Psoas muscle (tissue), 8 donors: ENCODE data around the gene TNRC6A. TPM values are rescaled to one million over a fixed set of nuclear protein-coding genes. Genes with fewer than 3 reads are reported as not detected.

Experiments
- ATAC-seq, 4 donors: fragments of 200-7000 bp; cut with Tn5 transposase; one replicate each; pipeline ENCODE4 v1.9.1; 2020; ENCODE audit warnings: moderate library complexity in 3 of 4, mild to moderate bottlenecking in 2 of 4
- DNase-seq, 2 donors: peaks; one replicate each; pipeline ENCODE4 v3.0.0-alpha.2; 2020
- H3K27ac ChIP-seq: fragments of 200-600 bp; one replicate; pipeline ENCODE4 v1.8.0; 2022
- H3K27me3 ChIP-seq, 3 donors: fragments of 200-600 bp in 1 of 3; one replicate each; pipeline versions ENCODE4 v1.6.1 to v1.8.0; 2013 to 2022; ENCODE audit warnings: low read length in 2 of 3, mild to moderate bottlenecking in 2 of 3, moderate library complexity in 1 of 3; ENCODE audit not compliant: insufficient read depth in 3 of 3
- H3K36me3 ChIP-seq, 2 donors: fragments of 200-600 bp in 1 of 2; one replicate each; pipeline versions ENCODE4 v1.6.1 to v1.8.0; 2013 to 2022; ENCODE audit warnings: low read depth in 1 of 2, mild to moderate bottlenecking in 1 of 2, moderate library complexity in 1 of 2; ENCODE audit not compliant: insufficient read depth in 1 of 2
- H3K4me1 ChIP-seq: fragments of 200-600 bp; one replicate; pipeline ENCODE4 v1.8.0; 2022
- H3K4me3 ChIP-seq: fragments of 200-600 bp; one replicate; pipeline ENCODE4 v1.8.0; 2022; ENCODE audit warnings: mild to moderate bottlenecking
- H3K9me3 ChIP-seq: fragments of 200-600 bp; one replicate; pipeline ENCODE4 v1.8.0; 2022
- WGBS, 3 donors: extraction: QIAGEN DNeasy Blood & Tissue Kit; methylation state at CpG; one replicate each; pipeline versions ENCODE4 v1.1.6 to v1.1.7; 2013; 5-methylcytosine and 5-hydroxymethylcytosine counted together
- intact Hi-C, 2 donors: fragments of 100-400 bp; cut with DNase I; formaldehyde crosslinking; loops; one replicate each; pipeline versions ENCODE4 v1.11.0 to v1.14.2; 2022
- polyA plus RNA-seq, 3 donors: library from polyadenylated mRNA; stranded (reverse); fragments of 200-250 nt; gene quantifications; one replicate each; pipeline ENCODE4 v1.2.3, GENCODE V29; 2013
- total RNA-seq, 4 donors: library from RNA; stranded (reverse); fragmentation: NEBNext Ultra II Directional in 2 of 4; extraction: Animal tissue kit (Norgen Biotek cat#: 25700) in 2 of 4; gene quantifications; one replicate each; pipeline versions ENCODE4 v1.2.1 to v1.2.4, GENCODE V29; 2021 to 2023
- TF ChIP-seq, protein P1 (sequence below): fragments of 200-600 bp; IDR thresholded peaks from one replicate; pipeline ENCODE4 v1.8.0; 2022; ENCODE audit warnings: antibody characterized with exemption
- donor health status: healthy with polysubstance abuse.
- donor health status: DM: no; HTN: no; CAD: no; lungs with moderate emphysema.
- donor health status: Bipolar disorder and iron deficiency.
- donor health status: healthy.
- donor health status: DM: yes; HTN: yes; CAD: no.
- donor health status: DM: no; HTN: no; CAD: no.
- donor health status: DM: no; HTN: no; CAD: no.
- donor health status: DM: yes; HTN: yes; CAD: no.

Gene TNRC6A
- total and polyA plus RNA-seq, 7 donors, result 6.4 to 30.1 (median 20.9) TPM

DNA sequence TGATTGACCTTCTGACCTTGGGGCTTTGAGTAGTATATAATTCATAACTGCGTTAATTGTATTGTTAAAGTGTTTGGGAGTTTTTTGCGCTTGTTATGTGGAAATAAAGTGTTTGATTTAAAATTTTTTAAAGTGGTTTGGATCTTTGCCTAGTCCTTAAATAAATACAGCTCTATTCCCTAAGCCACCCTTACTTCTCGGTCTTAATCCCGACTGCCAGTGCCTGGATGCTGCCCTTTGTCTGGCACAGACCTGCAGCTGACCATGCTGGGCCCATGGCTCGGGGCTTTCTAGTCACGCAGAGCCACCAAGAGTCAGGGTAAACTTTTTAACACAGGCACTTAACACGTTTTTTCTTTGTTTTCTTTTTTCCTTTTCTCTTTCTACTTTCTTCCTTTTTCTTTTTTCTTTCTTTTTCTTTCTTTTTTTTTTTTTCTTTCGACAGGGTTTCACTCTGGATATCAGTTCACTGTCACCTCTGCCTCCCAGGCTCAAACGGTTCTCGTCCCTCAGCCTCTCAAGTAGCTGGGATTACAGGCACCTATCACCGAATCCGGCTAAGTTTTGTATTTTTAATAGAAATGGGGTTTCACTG, 96.7 kb downstream of the TNRC6A start:
- intact Hi-C loops, result no loop called here
- H3K4me3 ChIP-seq, result no peak overlapping the region
- ATAC-seq (no peak), DNase-seq (no peak)
- 64 to 75% (median 64%) methylated on average over 12 of the region's 12 CpGs for WGBS, 3 donors
- peaks cover 3 to 83% of the 10 kb centered on the region in 2 donors for H3K36me3 ChIP-seq
- H3K4me1 ChIP-seq, result no peaks in the 10 kb centered on the region
- H3K27me3 ChIP-seq, result no peaks in the 10 kb centered on the region
- TF ChIP-seq, protein P1, sequence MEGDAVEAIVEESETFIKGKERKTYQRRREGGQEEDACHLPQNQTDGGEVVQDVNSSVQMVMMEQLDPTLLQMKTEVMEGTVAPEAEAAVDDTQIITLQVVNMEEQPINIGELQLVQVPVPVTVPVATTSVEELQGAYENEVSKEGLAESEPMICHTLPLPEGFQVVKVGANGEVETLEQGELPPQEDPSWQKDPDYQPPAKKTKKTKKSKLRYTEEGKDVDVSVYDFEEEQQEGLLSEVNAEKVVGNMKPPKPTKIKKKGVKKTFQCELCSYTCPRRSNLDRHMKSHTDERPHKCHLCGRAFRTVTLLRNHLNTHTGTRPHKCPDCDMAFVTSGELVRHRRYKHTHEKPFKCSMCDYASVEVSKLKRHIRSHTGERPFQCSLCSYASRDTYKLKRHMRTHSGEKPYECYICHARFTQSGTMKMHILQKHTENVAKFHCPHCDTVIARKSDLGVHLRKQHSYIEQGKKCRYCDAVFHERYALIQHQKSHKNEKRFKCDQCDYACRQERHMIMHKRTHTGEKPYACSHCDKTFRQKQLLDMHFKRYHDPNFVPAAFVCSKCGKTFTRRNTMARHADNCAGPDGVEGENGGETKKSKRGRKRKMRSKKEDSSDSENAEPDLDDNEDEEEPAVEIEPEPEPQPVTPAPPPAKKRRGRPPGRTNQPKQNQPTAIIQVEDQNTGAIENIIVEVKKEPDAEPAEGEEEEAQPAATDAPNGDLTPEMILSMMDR, result no peak
- H3K27ac ChIP-seq, result no peak overlapping the region
- no peaks in the 10 kb centered on the region for H3K9me3 ChIP-seq

DNA sequence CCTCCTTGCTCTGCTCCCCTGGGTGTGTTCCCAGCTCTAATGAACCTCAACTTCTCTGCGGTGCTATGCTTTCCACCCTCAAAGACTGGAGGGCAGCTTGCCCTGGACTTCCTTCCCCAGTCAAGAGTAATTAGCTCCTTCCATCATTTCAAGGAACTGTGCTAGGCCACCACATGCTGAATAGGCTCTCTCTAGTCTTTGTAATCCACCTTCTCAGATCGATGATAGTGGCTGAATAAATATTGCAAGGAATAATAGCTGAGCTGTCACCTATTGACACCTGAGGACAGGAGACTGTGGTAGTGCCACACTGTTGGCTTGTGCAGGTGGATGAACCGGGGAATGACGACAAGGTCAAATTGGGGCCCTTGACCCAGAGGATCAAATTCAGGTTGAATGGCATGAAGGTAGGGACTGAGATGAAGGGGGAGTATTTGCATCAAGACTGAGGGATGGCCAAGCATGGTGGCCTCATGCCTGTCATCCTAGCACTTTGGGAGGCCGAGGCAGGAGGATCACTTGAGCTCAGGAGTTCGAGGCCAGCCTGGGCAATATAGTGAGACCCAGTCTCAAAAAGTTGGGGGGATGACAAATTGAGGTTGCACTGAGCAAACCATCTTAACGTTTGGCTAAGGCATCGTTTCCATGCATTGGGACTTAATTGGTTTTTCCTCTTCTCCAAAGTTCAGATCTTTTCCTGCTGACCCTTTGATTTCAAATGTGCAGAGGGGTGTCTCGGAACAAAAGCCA, 97.5 kb downstream of the TNRC6A start:
- Histone ChIP-seq H3K4me1 (no peaks in the 10 kb centered on the region), H3K27ac (no peak overlapping the region), H3K9me3 (no peaks in the 10 kb centered on the region), H3K4me3 (no peak overlapping the region), H3K27me3 (no peaks in the 10 kb centered on the region), H3K36me3 (peaks cover 0 to 75% of the 10 kb centered on the region in 2 donors)
- ATAC-seq (no peak), DNase-seq (no peak)
- 84 to 90% (median 86%) methylated on average over 9 of the region's 9 CpGs for WGBS, 3 donors
- intact Hi-C loops, result no loop called here
- TF ChIP-seq, protein P1, result no peak

DNA sequence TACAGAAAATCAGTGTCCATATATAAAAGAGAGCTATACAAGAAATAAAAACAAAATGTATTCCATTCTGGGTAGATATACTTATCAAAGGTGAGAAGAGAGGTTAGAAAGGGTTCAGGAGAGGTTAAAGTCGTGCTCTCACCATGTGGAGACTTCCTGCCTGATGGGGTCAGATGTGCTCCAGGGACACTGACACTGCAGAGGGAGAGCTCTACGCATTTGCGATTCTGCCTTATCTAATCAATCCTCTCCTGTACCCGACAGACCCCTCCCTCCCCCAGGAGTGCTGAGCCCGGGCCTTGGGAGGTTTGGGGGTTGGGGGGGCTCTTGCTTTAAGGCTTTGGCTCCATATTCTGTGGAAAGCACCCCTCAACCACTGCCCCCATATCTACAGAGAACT, 99.7 kb downstream of the TNRC6A start:
- no peak for ATAC-seq
- intact Hi-C loops, result no loop called here
- Histone ChIP-seq H3K36me3 (peaks cover 0 to 54% of the 10 kb centered on the region in 2 donors), H3K9me3 (no peaks in the 10 kb centered on the region), H3K27ac (no peak overlapping the region), H3K4me1 (no peaks in the 10 kb centered on the region), H3K4me3 (no peak overlapping the region), H3K27me3 (no peaks in the 10 kb centered on the region)
- no peak for DNase-seq
- WGBS, 3 donors, result 62 to 64% (median 64%) methylated on average over 5 of the region's 5 CpGs
- TF ChIP-seq, protein P1, result no peak

DNA sequence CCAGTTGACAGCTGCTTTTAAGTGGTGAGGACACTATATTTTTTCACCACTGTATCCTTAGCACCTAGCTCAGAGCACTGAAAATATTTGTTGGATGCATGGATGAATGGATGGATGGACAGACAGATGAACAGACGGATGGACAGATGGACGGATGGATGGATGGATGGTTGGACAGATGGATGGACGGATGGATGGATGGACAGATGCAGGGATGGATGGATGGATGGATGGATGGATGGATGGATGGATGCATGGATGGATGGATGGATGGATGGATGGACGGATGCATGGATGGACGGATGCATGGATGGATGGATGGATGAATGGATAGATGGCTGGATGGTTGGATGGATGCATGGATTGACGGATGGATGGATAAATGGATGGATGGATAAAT, 103.9 kb downstream of the TNRC6A start:
- no peak for DNase-seq
- intact Hi-C loops, result no loop called here
- Histone ChIP-seq H3K27me3 (no peaks in the 10 kb centered on the region), H3K27ac (no peak overlapping the region), H3K36me3 (peaks cover 2 to 12% of the 10 kb centered on the region in 2 donors), H3K4me1 (no peaks in the 10 kb centered on the region), H3K9me3 (no peaks in the 10 kb centered on the region), H3K4me3 (no peak overlapping the region)
- ATAC-seq, result no peak
- WGBS, 3 donors, result 89 to 98% (median 91%) methylated on average over 6 of the region's 6 CpGs
- TF ChIP-seq, protein P1, result no peak
